Activated CD8-positive, alpha-beta T cell treated with anti-CD3 and anti-CD28 coated beads for 36 hours (primary cell): ENCODE results near the gene CUBN. TPM values are rescaled to one million over a fixed set of nuclear protein-coding genes. Genes with fewer than 3 reads are reported as not detected.
A peak's percentile ranks its signal among the peaks of the same experiment; 100 is the strongest.

Source experiments
- ATAC-seq: fragments of 200-7000 bp; cut with Tn5 transposase; one replicate; pipeline ENCODE4 v1.10.0; 2021; ENCODE audit warnings: mild to moderate bottlenecking, moderate library complexity
- CTCF ChIA-PET: fragments of 350-600 bp; sonication (Branson Sonifier 250); formaldehyde crosslinking; loops from one replicate; lab custom pipeline; 2021; ENCODE audit warnings: antibody characterized with exemption; lab: Charles Lee
- POLR2A ChIA-PET: fragments of 350-600 bp; sonication (Branson Sonifier 250); formaldehyde crosslinking; loops from one replicate; lab custom pipeline; 2021; ENCODE audit warnings: antibody characterized with exemption; lab: Charles Lee
- DNase-seq: peaks from one replicate; pipeline ENCODE4 v3.0.0-alpha.2; 2020
- H3K27ac Mint-ChIP-seq: one replicate; pipeline ENCODE4 v1.8.0; 2021; ENCODE audit warnings: mild to moderate bottlenecking, mixed read lengths
- H3K27me3 Mint-ChIP-seq: one replicate; pipeline ENCODE4 v1.8.0; 2021; ENCODE audit warnings: mixed read lengths
- H3K36me3 Mint-ChIP-seq: one replicate; pipeline ENCODE4 v1.8.0; 2021; ENCODE audit warnings: low read depth, mixed read lengths
- H3K4me1 Mint-ChIP-seq: one replicate; pipeline ENCODE4 v1.8.0; 2021; ENCODE audit warnings: low read depth, mixed read lengths
- H3K4me3 Mint-ChIP-seq: one replicate; pipeline ENCODE4 v1.8.0; 2021; ENCODE audit warnings: mild to moderate bottlenecking, moderate library complexity, mixed read lengths
- H3K9me3 Mint-ChIP-seq: one replicate; pipeline ENCODE4 v1.8.0; 2021; ENCODE audit warnings: mixed read lengths
- intact Hi-C: fragments of 100-400 bp; cut with micrococcal nuclease; formaldehyde crosslinking; loops from one replicate; pipeline ENCODE4 v1.10.0; 2022
- total RNA-seq, 2 experiments: library from RNA; stranded (reverse); gene quantifications; one replicate each; pipeline ENCODE4 v1.2.3, GENCODE V29; 2021
- TF ChIP-seq, protein P1 (sequence below): fragments of 200-600 bp; IDR thresholded peaks from one replicate; pipeline ENCODE4 v1.8.0; 2022; ENCODE audit warnings: antibody characterized with exemption, mild to moderate bottlenecking

Gene CUBN
- total RNA-seq, 2 experiments from 2014 or later, result 0.38 to 0.65 TPM

- ChIA-PET CTCF (interaction anchor here (1.3 kb wide), 1 partner anchor 878 kb away, joined by 3 read pairs; no protein-coding TSS in a partner anchor), POLR2A (no interaction called here)
- intact Hi-C loops, result no loop called here
- peaks cover 7% of the 10 kb centered on the region for H3K9me3 Mint-ChIP-seq
- no peak for ATAC-seq
- H3K27me3 Mint-ChIP-seq, result no peaks in the 10 kb centered on the region
- peaks cover 31% of the 10 kb centered on the region for H3K4me1 Mint-ChIP-seq
- DNase-seq, result no peak
- H3K36me3 Mint-ChIP-seq, result peaks cover 21% of the 10 kb centered on the region
- no peak overlapping the region for H3K27ac Mint-ChIP-seq
- TF ChIP-seq, protein P1, sequence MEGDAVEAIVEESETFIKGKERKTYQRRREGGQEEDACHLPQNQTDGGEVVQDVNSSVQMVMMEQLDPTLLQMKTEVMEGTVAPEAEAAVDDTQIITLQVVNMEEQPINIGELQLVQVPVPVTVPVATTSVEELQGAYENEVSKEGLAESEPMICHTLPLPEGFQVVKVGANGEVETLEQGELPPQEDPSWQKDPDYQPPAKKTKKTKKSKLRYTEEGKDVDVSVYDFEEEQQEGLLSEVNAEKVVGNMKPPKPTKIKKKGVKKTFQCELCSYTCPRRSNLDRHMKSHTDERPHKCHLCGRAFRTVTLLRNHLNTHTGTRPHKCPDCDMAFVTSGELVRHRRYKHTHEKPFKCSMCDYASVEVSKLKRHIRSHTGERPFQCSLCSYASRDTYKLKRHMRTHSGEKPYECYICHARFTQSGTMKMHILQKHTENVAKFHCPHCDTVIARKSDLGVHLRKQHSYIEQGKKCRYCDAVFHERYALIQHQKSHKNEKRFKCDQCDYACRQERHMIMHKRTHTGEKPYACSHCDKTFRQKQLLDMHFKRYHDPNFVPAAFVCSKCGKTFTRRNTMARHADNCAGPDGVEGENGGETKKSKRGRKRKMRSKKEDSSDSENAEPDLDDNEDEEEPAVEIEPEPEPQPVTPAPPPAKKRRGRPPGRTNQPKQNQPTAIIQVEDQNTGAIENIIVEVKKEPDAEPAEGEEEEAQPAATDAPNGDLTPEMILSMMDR, result no peak
- no peak overlapping the region for H3K4me3 Mint-ChIP-seq
Observed at GRCh38 chr10:16780338-16780880, 349.2 kb downstream of the CUBN start.

DNA sequence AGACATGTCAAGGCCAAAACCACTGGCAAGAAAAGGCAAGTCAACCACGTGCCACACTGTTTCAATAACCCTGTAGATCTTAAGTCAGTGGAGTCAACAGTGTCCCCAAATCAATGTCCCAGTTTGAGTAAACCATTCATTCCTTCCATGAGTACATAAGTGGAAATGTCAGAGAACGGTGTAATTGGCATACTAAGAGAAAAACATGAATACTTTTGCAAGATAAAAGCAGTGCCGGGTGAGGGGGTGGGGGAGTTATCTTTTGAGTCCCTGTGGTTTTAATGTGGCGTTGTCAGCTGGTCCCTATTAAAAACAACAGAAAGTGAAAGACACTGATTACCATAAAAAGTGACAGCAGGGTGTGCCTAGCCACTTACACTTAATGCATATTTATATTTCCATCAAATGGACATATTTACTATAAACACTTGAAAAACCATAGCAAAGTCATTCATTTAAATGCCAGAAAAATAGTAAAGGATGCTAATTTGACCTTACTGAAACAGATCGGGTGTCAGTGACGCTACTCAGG, 350.2 kb downstream of the CUBN start:
- Mint-ChIP-seq H3K9me3 (peaks cover 2% of the 10 kb centered on the region), H3K36me3 (peaks cover 19% of the 10 kb centered on the region), H3K27ac (peak overlapping the region; percentile 72), H3K27me3 (no peaks in the 10 kb centered on the region), H3K4me3 (no peak overlapping the region), H3K4me1 (peaks cover 31% of the 10 kb centered on the region)
- CTCF ChIA-PET, result interaction anchor here (1.7 kb wide), 1 partner anchor 30 kb away, joined by 4 read pairs; no protein-coding TSS in a partner anchor
- ATAC-seq (peak; percentile 91), DNase-seq (peak; percentile 94)
- TF ChIP-seq, protein P1, result no peak
- intact Hi-C loops, result loop anchor here (5.0 to 10.0 kb wide), 3 partner anchors 255 to 877 kb away; partner anchors contain the start of gene C1QL3
- POLR2A ChIA-PET, result interaction anchor here (0.6 kb wide), 1 partner anchor 1728 kb away, joined by 3 read pairs; no protein-coding TSS in a partner anchor

- intact Hi-C loops, result loop anchor here (5.0 to 10.0 kb wide), 3 partner anchors 253 to 875 kb away; partner anchors contain the start of gene C1QL3
- Mint-ChIP-seq H3K9me3 (no peaks in the 10 kb centered on the region), H3K36me3 (peaks cover 16% of the 10 kb centered on the region), H3K4me1 (peaks cover 33% of the 10 kb centered on the region), H3K27me3 (no peaks in the 10 kb centered on the region), H3K4me3 (no peak overlapping the region), H3K27ac (peak overlapping the region; percentile 55)
- DNase-seq, result peak; percentile 16
- ATAC-seq, result no peak
- CTCF ChIA-PET, result interaction anchor here (0.6 to 1.4 kb wide), 20 partner anchors 10 to 920 kb away, joined by 3 to 9 read pairs (median 3); no protein-coding TSS in a partner anchor
- TF ChIP-seq, protein P1, result peak; percentile 83
- POLR2A ChIA-PET, result no interaction called here
Observed at GRCh38 chr10:16777473-16778370, 351.9 kb downstream of the CUBN start.

GRCh38 chr10:16776896-16777295, 352.7 kb downstream of the CUBN start:
- DNase-seq, result no peak
- ChIA-PET CTCF (interaction anchor here (0.7 to 1.4 kb wide), 9 partner anchors 9 to 876 kb away, joined by 3 to 6 read pairs (median 4); no protein-coding TSS in a partner anchor), POLR2A (no interaction called here)
- Mint-ChIP-seq H3K4me1 (peaks cover 33% of the 10 kb centered on the region), H3K27me3 (no peaks in the 10 kb centered on the region), H3K4me3 (no peak overlapping the region), H3K36me3 (peaks cover 12% of the 10 kb centered on the region), H3K27ac (no peak overlapping the region), H3K9me3 (no peaks in the 10 kb centered on the region)
- intact Hi-C loops, result loop anchor here (5.0 to 10.0 kb wide), 3 partner anchors 252 to 875 kb away; partner anchors contain the start of gene C1QL3
- TF ChIP-seq, protein P1, result no peak
- ATAC-seq, result no peak

Other genes with a start within 250 kb of the CUBN start
- 1 to 10 TPM; 4.4 to 4.5 TPM for gene TRDMT1, start 71.9 kb upstream of the CUBN start, total RNA-seq
- 100 to 1,000 TPM; 590 to 602 TPM for gene VIM, start 98.4 kb upstream of the CUBN start, total RNA-seq